AG09309 (cell line): ENCODE measurements around the gene AGPAT3.

Experiments
- DNase-seq: peaks from one replicate; pipeline ENCODE4 v3.0.0-alpha.2; 2010; ENCODE audit warnings: low read depth
- H3K4me3 ChIP-seq: 2 replicates; pipeline ENCODE4 v1.5.1; 2011; ENCODE audit warnings: mild to moderate bottlenecking, low read depth, low read length, moderate library complexity; ENCODE audit not compliant: control insufficient read depth
- TF ChIP-seq, protein P1 (sequence below): IDR thresholded peaks from 2 replicates; pipeline ENCODE4 v1.5.1; 2011; ENCODE audit warnings: mild to moderate bottlenecking, low read depth, low read length, inconsistent platforms; ENCODE audit not compliant: insufficient read depth, control insufficient read depth; ENCODE audit errors: missing control alignments

Gene AGPAT3

DNA sequence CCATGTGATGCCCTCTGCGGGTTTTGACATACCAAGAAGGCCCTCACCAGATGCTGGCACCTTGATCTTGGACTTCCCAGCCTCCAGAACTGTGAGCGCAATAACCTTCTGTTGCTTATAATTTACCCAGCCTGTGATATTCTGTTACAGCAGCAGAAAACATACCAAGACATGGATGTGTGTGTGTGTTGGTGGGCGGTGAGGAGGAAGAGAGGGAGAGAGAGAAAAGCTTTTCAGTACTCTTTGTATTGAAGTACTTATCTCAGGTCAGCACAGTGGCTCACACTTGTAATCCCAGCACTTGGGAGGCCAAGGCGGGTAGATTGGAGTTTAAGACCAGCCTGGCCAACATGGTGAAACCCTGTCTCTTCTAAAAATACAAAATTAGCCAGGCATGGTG is 170.2 kb downstream of the AGPAT3 start:
- no peak for DNase-seq
- TF ChIP-seq, protein P1, sequence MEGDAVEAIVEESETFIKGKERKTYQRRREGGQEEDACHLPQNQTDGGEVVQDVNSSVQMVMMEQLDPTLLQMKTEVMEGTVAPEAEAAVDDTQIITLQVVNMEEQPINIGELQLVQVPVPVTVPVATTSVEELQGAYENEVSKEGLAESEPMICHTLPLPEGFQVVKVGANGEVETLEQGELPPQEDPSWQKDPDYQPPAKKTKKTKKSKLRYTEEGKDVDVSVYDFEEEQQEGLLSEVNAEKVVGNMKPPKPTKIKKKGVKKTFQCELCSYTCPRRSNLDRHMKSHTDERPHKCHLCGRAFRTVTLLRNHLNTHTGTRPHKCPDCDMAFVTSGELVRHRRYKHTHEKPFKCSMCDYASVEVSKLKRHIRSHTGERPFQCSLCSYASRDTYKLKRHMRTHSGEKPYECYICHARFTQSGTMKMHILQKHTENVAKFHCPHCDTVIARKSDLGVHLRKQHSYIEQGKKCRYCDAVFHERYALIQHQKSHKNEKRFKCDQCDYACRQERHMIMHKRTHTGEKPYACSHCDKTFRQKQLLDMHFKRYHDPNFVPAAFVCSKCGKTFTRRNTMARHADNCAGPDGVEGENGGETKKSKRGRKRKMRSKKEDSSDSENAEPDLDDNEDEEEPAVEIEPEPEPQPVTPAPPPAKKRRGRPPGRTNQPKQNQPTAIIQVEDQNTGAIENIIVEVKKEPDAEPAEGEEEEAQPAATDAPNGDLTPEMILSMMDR, result no peak
- no peak overlapping the region for H3K4me3 ChIP-seq
